ENCODE results near the gene TESPA1.

TESPA1 gene

DNA sequence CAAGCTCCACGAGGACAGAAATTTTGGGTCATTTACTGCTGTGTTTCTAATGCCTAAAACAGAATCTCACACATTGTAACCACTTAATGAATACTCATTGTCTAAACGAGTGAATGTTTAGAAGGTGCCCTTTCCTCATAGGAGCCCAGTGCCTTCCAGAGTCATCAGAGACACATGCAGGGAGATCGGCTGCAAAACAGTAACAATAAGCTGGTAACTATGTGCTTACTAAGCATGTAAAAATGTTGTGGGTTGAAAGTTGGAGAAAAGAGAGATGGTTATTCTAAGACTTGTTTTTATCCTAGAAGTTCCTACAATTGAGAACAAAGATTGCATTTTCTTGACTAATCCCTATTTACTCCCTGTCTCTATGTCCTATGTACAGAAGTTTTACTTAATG, 7.4 kb downstream of the TESPA1 start:
- TF ChIP-seq ZNF19 (tag by site-specific recombination; IDR thresholded peaks at IDR 0.05; ENCODE audit: low read depth), result no peak
- TF ChIP-seq KLF1 (tag by site-specific recombination; IDR thresholded peaks at IDR 0.05), result no peak
- TF ChIP-seq HOXD13 (CRISPR knock-in tag; IDR thresholded peaks at IDR 0.05; ENCODE audit: borderline replicate concordance), result no peak
- TF ChIP-seq ZNF664 (tag by site-specific recombination; IDR thresholded peaks at IDR 0.05), result no peak
- TF ChIP-seq SP3 (tag by site-specific recombination; IDR thresholded peaks at IDR 0.05), result no peak
- no peak for TF ChIP-seq HOXC10 (CRISPR knock-in tag; IDR thresholded peaks at IDR 0.05)
- no peak for TF ChIP-seq ZNF391 (tag by site-specific recombination; IDR thresholded peaks at IDR 0.05; ENCODE audit: borderline replicate concordance, low read depth)
- TF ChIP-seq, protein P1, sequence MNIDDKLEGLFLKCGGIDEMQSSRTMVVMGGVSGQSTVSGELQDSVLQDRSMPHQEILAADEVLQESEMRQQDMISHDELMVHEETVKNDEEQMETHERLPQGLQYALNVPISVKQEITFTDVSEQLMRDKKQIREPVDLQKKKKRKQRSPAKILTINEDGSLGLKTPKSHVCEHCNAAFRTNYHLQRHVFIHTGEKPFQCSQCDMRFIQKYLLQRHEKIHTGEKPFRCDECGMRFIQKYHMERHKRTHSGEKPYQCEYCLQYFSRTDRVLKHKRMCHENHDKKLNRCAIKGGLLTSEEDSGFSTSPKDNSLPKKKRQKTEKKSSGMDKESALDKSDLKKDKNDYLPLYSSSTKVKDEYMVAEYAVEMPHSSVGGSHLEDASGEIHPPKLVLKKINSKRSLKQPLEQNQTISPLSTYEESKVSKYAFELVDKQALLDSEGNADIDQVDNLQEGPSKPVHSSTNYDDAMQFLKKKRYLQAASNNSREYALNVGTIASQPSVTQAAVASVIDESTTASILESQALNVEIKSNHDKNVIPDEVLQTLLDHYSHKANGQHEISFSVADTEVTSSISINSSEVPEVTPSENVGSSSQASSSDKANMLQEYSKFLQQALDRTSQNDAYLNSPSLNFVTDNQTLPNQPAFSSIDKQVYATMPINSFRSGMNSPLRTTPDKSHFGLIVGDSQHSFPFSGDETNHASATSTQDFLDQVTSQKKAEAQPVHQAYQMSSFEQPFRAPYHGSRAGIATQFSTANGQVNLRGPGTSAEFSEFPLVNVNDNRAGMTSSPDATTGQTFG (tag by site-specific recombination; IDR thresholded peaks at IDR 0.05; ENCODE audit: borderline replicate concordance), result no peak
- no peak for TF ChIP-seq ZFP37 (tag by site-specific recombination; IDR thresholded peaks at IDR 0.05)
- TF ChIP-seq GLI2 (tag by site-specific recombination; IDR thresholded peaks at IDR 0.05; ENCODE audit: borderline replicate concordance, low read depth), result no peak
- no peak for TF ChIP-seq ZNF639 (tag by site-specific recombination; IDR thresholded peaks at IDR 0.05)
- TF ChIP-seq ZNF549 (tag by site-specific recombination; IDR thresholded peaks at IDR 0.05), result no peak
- TF ChIP-seq ZNF366 (tag by site-specific recombination; conservative IDR thresholded peaks at IDR 0.05), result no peak
- no peak for TF ChIP-seq INSM2 (tag by site-specific recombination; IDR thresholded peaks at IDR 0.05)
- no peak for TF ChIP-seq ZNF155 (tag by site-specific recombination; IDR thresholded peaks at IDR 0.05)
- no peak for TF ChIP-seq ZSCAN16 (tag by site-specific recombination; IDR thresholded peaks at IDR 0.05)
- no peak for TF ChIP-seq ZNF350 (tag by site-specific recombination; IDR thresholded peaks at IDR 0.05)
- TF ChIP-seq ZNF670 (tag by site-specific recombination; IDR thresholded peaks at IDR 0.05; ENCODE audit: low read depth), result no peak
- TF ChIP-seq ZNF121 (tag by site-specific recombination; IDR thresholded peaks at IDR 0.05), result no peak
- ChIA-PET POLR2A (interaction anchor here (0.6 kb wide), 1 partner anchor 1903 kb away, joined by 8 read pairs; no protein-coding TSS in a partner anchor), CTCF (interaction anchor here (0.8 to 0.9 kb wide), 2 partner anchors 16 to 19 kb away, joined by 3 read pairs; no protein-coding TSS in a partner anchor)
- Histone ChIP-seq H3K4me1 (ENCODE audit: control insufficient read depth, insufficient read depth, low read length) (no peaks in the 10 kb centered on the region), H3K4me3 (ENCODE audit: low read depth, low read length) (no peak overlapping the region), H3K27ac (ENCODE audit: extremely low read depth, low read depth, low read length) (no peak overlapping the region), H3K9me3 (ENCODE audit: control insufficient read depth, insufficient read depth, low read depth, low read length) (no peaks in the 10 kb centered on the region), H3K36me3 (ENCODE audit: control insufficient read depth in 2 of 2, insufficient read depth in 1 of 2, low read length in 2 of 2) (no peaks in the 10 kb centered on the region)

DNA sequence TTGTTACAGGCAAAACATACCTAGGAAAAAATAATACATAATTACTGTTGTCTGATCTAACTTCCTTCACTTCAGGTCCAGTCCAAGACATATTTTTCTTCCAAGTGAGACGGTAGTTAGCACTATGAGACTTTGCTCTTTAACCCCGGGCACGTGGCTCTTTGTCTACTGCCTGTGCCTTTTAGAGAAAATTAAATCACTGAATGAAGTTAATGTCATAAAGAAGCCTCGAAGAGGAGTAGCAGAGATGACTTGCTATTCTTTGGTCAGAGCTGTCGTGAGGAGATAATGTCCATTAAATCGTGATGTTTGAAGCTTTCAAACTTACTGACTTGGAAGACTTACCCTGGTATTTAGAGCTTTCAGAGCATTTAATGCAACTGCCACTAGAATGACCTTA, 8.7 kb downstream of the TESPA1 start:
- no peaks in the 10 kb centered on the region for H3K36me3 ChIP-seq (ENCODE audit: control insufficient read depth in 2 of 2, insufficient read depth in 1 of 2, low read length in 2 of 2)
- no peak overlapping the region for H3K4me3 ChIP-seq (ENCODE audit: low read depth, low read length)
- no peak overlapping the region for H3K27ac ChIP-seq (ENCODE audit: extremely low read depth, low read depth, low read length)
- no peak for TF ChIP-seq ZNF837 (tag by site-specific recombination; IDR thresholded peaks at IDR 0.05)
- no peak for TF ChIP-seq ZNF624 (tag by site-specific recombination; IDR thresholded peaks at IDR 0.05)
- no peak for TF ChIP-seq KLF16 (tag by site-specific recombination; IDR thresholded peaks at IDR 0.05)
- no peak for TF ChIP-seq ZNF560 (tag by site-specific recombination; IDR thresholded peaks at IDR 0.05; ENCODE audit: borderline replicate concordance)
- TF ChIP-seq SP7 (tag by site-specific recombination; IDR thresholded peaks at IDR 0.05), result no peak
- TF ChIP-seq ZFP41 (tag by site-specific recombination; IDR thresholded peaks at IDR 0.05; ENCODE audit: borderline replicate concordance), result no peak
- no peak for TF ChIP-seq ZNF223 (tag by site-specific recombination; IDR thresholded peaks at IDR 0.05)
- no peaks in the 10 kb centered on the region for H3K4me1 ChIP-seq (ENCODE audit: control insufficient read depth, insufficient read depth, low read length)
- no peaks in the 10 kb centered on the region for H3K9me3 ChIP-seq (ENCODE audit: control insufficient read depth, insufficient read depth, low read depth, low read length)
- ChIA-PET POLR2A (no interaction called here), CTCF (interaction anchor here (0.8 to 1.3 kb wide), 3 partner anchors 17 to 379 kb away, joined by 3 to 5 read pairs (median 3); no protein-coding TSS in a partner anchor)
